HG02588 (cell line): ENCODE data around the gene HAVCR2.

Experiments
- ATAC-seq: cut with Tn5 transposase; IDR thresholded peaks from one replicate; pipeline ENCODE4 v1.9.1; 2021; ENCODE audit warnings: mild to moderate bottlenecking, moderate library complexity; ENCODE audit not compliant: unreplicated experiment

Gene HAVCR2

DNA sequence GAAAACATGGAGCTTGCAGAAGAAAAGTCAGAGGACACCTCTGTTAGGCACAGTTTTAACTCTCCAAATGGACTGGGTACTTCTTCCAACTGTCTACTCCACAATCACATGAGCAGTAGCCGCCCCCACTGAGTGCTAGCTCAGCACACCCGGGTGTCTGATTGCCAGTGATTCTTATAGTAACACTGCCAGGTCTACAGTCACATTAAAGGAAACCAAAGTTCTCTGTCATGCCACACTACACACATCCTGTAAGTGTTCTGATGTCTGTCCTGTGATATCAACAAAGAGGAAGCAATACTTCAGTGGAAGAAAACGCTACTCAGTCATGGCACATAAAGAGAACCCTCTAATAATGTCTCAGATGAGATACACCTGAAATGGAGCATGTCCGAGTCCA, at the start of gene HAVCR2:
Gene HAVCR2, minus strand, starts transcription at position 69 of the 400 bp plus-strand sequence. Its CDS starts 61 bp downstream, at position 8.
- peak; percentile 79 for ATAC-seq

- no peak for ATAC-seq
Measured at GRCh38 chr5:157157293-157157891, 48.5 kb upstream of the HAVCR2 start.

DNA sequence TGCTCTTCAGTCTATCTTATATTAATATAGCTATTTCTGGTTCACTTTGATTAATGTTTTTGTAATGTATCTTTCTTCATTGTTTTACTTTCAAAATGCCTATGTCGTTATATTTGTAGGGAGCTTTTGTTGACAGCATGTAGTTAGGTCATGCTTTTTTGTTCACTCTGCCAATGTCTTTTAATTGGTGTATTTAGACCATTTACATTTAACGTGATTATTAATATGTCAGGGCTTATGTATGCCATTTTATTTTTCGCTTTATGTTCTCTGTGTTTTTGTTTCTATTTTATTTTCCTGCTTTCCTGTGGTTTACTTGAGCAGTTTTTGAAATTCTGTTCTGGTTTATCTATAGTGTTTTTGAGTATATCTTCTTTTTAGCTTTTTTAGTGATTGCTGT, 46.5 kb upstream of the HAVCR2 start:
- ATAC-seq = no peak

DNA sequence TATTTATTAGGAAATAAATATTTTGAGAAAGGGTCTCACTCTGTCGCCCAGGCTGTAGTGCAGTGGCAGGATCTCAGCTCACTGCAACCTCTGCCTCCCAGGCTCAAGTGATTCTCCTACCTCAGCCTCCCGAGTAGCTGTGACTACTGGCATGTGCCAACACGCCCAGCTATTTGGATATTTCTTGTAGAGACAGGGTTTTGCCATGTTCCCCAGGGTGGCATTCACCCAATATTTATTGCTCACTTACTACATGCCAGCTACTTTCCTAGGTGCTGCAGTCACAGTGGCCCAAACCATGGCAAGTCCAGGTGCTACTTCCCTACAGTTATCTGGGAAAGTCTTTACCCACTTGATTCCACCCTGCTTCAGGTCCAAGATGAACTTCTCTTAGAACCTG, 42.2 kb upstream of the HAVCR2 start:
- ATAC-seq = no peak

DNA sequence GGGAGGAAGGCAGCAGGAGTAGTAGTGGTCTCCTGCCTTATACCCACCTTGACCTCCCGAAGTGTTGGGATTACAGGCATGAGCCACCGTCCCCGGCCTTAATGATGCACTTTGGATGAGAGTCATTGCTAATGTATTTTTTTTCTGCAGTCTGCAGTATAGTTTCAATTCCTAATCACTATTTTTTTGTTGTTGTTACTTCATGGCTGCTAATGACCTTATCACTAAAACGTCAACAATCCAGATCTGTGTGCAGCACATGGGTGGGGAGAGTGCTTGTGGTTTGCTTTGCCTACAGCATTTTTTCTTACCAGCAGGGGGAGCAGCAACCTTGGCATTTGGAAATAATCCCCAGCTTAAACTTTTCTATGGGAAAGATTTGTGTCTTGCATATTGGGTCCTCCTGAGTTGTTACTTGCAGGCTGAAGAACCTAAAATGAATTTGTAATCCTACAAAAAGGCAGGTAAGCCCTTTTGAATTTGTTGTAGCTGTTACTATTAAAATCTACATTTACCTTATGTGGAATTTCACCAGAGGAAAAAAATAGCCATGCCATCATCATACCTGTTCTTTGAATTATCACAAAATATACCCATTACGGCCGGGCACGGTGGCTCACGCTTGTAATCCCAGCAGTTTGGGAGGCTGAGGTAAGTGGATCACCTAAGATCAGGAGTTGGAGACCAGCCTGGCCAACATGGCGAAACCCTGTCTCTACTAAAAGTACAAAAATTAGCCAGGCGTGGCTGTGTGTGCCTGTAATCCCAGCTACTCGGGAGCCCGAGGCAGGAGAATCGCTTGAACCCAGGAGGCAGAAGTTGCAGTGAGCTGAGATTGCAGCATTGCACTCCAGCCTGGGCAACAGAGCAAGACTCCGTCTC, 40.1 kb upstream of the HAVCR2 start:
- peak; percentile 67 for ATAC-seq

GRCh38 chr5:157143127-157143971, 34.5 kb upstream of the HAVCR2 start:
- ATAC-seq = peak; percentile 36

- ATAC-seq = peak; percentile 99
Measured at GRCh38 chr5:157142317-157143126, 33.7 kb upstream of the HAVCR2 start, which contains the start of gene MED7. MED7 (minus strand) TSS chr5:157142865; CDS start chr5:157139431, 3,434 bp downstream.

DNA sequence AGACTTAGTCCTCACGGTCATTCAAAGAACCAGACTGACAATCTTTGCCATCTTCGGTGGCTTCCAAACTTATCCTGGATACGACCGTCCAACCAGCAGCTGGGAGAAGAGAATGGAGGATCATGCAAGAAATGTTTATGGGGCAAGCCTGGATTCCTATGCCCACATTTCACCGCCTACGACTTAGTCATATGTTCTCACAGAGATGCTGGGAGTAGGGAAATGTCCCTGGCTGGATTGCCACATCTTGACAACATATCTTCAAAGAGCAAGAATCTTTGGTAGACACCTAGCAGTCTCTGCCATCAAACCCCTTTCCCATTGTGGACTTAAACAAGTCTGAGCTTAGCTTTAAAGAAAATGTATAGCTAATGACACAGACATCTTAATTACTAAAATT, 28.8 kb upstream of the HAVCR2 start:
- ATAC-seq = no peak

DNA sequence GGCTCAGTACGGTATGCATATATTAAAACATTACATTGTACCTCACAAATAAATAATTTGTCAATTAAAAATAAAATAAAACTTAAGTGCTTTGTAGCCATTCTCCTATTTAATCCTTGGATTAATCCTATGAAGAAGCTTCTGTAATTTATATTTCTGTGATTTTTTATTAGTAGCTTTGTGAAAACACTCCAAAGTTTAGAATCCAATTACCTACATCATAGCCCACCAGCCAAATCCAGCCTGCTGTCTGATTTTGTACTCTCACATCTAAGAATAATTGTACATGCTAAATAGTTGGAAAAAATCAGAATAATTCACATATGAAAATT, 23.4 kb upstream of the HAVCR2 start:
- ATAC-seq = no peak

DNA sequence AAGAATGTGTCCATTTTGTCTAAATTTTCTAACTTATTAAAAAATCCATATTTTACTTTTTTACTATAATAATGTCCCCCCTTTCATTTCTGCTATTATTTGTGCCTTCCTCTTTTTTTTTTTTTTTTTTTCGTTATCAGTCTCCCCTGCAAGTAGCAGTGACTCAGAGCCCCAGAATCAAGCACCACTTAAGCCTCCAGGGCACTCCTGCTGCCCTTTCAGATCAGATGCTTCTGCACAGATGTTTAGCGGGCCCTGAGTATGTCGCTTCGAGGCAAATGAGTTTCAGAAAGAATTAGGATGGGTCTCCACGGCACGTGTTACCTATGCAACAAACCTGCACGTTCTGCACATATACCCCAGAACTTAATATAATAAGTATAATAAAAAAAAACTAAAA, 22.1 kb upstream of the HAVCR2 start:
- ATAC-seq = no peak

GRCh38 chr5:157121709-157122108, 12.9 kb upstream of the HAVCR2 start:
- ATAC-seq = no peak

DNA sequence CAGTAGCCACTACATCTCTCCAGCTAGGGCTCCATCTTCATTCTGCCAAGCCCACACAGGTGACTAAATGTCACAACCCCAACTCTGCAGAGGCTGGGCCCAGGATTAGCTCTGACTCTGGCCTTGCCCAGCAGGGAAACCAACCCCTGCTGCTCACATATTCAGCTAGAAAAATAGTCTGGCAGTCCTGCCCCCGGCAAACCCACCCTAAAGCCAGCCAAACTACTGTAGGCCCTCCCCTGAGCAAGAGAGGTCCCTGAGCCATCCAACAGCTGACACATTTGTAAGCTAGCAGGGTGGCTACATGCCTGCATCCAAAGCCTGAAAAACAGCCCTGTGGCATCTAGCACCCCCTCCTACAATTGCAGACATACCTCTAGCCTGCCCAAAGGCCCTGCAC, 11.3 kb upstream of the HAVCR2 start:
- no peak for ATAC-seq

- no peak for ATAC-seq
Measured at GRCh38 chr5:157116483-157116954, 7.7 kb upstream of the HAVCR2 start.

GRCh38 chr5:157115502-157115901, 6.7 kb upstream of the HAVCR2 start:
- no peak for ATAC-seq

DNA sequence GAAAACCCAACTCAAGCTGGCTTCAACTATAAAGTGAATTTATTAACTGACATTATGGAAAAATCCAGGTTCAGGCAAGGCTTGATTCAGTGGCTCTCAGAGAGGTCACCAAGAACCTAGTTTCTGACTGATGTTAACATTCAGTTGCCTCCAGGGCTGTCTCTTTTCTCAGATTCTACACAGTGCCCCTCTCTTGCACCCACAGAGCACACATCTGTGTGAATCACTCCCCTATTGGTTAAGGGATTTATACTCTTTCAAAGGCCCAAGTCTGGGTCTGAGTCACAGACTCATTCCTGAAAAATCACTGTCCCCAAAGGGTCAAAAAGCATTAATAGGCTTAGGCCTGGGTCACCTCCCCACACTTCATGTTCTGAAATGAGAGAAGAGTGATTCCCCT, 6.2 kb upstream of the HAVCR2 start:
- no peak for ATAC-seq

DNA sequence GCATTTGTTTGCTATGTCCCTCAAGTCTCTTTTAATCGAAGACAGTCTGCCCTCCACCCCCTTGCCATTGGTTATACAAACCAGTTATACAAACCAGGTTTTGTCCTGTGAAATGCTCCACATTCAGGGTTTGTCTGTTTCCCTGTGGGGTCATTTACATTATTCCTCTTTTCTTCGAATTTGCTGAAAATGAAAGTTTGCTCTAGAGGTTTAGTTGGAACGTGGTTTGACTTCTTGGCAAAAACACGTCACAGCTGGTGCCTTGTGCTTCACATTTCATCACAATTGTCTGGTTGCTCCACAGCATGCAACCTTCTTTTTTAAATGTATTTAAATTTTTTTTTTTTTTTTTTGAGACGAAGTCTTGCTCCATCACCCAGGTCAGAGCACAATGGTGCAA, 4.2 kb upstream of the HAVCR2 start:
- no peak for ATAC-seq

- ATAC-seq = peak; percentile 63
Measured at GRCh38 chr5:157109744-157110143, 900 bp upstream of the HAVCR2 start.

- no peak for ATAC-seq
Measured at GRCh38 chr5:157107508-157107907, 1.3 kb downstream of the HAVCR2 start.

GRCh38 chr5:157106630-157107461, 2.0 kb downstream of the HAVCR2 start:
- ATAC-seq = no peak
